GM12874 (cell line): Measurements from ENCODE around the gene ACTL8.

Experiments
- CTCF ChIP-seq: IDR thresholded peaks from 2 replicates; pipeline ENCODE4 v1.5.1; 2011; ENCODE audit warnings: low read depth, mild to moderate bottlenecking, control low read depth, low read length, moderate library complexity; ENCODE audit not compliant: insufficient read depth

ACTL8 gene

GRCh38 chr1:17755120-17755519 lies at the start of gene ACTL8:
Gene ACTL8 (plus strand): TSS chr1:17755333. CDS start chr1:17823009, 67,676 bp downstream.
- peak; percentile 43; the same call in 1 of the 2 replicates for TF ChIP-seq CTCF

GRCh38 chr1:17706445-17706844 lies 48.7 kb upstream of the ACTL8 start:
- TF ChIP-seq CTCF: no peak

- TF ChIP-seq CTCF: no peak
Measured at GRCh38 chr1:17709981-17710380, 45.2 kb upstream of the ACTL8 start.

GRCh38 chr1:17710889-17711576 lies 44.1 kb upstream of the ACTL8 start:
- no peak for TF ChIP-seq CTCF

- TF ChIP-seq CTCF: no peak
Measured at GRCh38 chr1:17711577-17711910, 43.6 kb upstream of the ACTL8 start.

- TF ChIP-seq CTCF: no peak
Measured at GRCh38 chr1:17711941-17712340, 43.2 kb upstream of the ACTL8 start.

- TF ChIP-seq CTCF: no peak
Measured at GRCh38 chr1:17713993-17714392, 41.1 kb upstream of the ACTL8 start.
